Hair follicle dermal papilla cell (primary cell): ENCODE results near the gene RHBDD3. TPM values are rescaled to one million over a fixed set of nuclear protein-coding genes. Genes with fewer than 3 reads are reported as not detected.

Source experiments
- total RNA-seq: library from RNA; depleted of rRNA; stranded (reverse); fragments of >200 nt; gene quantifications from 2 replicates; pipeline ENCODE4 v1.2.3, GENCODE V29; 2012

The RHBDD3 gene
- 29.0 and 30.2 TPM in 2 replicates for total RNA-seq

DNA sequence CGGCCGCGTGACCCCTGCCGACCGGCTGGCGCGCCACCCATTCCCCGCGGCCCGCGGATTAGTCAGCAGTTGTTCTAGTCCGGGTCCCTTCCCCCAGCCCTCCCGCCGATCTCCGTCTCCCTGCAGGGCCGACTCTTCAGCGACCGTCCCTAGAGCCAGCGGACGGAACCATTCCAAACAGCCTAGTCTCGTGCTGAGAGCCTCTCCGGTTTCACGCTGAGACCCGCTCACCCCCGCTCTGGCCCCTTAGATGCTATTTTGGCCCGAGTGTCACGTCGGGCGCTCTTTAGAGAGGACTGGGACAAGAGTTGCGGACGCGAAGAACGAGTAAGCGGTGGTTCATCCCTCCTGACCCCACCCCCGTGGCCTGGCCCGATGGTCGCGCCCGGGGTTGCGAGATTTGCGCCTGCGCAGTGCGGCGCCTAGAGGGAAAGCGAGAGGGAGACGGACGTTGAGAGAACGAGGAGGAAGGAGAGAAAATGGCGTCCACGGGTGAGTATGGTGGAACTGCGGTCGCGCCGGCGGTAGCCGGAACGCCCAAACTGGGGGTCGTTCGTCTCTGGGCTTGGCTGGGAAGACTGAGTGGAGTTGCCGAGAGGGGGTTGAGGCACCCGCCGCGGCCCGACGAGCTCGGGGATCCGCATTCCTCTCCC, at the start of gene RHBDD3, which contains the start of gene EWSR1:
Gene RHBDD3 (minus strand): TSS at position 124 of the 653 bp plus-strand sequence. CDS start 2,355 bp downstream, outside the sequence.
Gene EWSR1 (plus strand): TSS at position 411 of the 653 bp plus-strand sequence. CDS start 69 bp downstream, at position 480.

DNA sequence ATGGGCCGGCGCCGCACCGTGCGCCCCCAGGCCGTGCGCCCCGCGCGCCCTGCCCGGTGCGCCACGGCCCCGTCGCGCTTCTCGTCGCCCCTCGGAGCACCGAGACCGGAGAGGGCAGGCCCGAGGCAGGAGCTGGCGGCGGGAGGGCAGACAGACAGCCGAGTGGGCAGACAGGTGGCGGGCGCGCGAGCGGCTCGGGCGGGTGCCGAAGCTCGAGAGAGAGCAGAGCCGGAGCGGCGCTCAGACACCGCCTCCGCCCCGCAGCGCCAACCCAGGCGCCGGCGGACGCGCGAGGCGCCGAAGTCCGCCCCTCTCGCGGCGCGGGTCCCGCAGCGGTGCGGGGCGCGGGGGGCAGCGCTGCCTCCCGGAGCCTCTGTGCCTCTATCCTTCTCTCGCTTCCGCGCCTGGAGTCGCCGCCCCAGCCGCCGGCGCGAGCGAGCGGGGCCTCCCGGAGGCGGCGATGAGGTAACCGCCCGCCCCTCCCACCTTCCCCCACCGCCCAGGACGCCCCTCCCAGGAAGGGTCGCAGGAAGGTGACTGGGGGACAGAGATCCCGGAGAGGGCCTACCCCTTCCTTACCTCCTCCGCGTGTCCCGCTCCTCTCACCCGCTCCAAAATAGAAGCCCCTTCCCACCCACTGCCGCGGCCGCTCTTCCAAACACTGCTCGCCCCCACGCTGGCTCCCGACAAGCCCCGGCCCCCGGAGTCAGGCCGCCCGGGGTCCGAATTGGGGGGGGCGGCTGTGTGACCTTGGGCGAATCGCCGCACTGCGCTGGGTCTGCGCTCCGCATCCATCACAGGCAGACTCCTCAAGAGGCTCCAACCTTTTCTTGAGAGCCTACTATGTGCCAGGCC, 47.7 kb upstream of the RHBDD3 start, which contains the start of gene RASL10A:
Gene RASL10A (minus strand): TSS at position 412 of the 855 bp plus-strand sequence. CDS start 451 bp downstream, outside the sequence.

DNA sequence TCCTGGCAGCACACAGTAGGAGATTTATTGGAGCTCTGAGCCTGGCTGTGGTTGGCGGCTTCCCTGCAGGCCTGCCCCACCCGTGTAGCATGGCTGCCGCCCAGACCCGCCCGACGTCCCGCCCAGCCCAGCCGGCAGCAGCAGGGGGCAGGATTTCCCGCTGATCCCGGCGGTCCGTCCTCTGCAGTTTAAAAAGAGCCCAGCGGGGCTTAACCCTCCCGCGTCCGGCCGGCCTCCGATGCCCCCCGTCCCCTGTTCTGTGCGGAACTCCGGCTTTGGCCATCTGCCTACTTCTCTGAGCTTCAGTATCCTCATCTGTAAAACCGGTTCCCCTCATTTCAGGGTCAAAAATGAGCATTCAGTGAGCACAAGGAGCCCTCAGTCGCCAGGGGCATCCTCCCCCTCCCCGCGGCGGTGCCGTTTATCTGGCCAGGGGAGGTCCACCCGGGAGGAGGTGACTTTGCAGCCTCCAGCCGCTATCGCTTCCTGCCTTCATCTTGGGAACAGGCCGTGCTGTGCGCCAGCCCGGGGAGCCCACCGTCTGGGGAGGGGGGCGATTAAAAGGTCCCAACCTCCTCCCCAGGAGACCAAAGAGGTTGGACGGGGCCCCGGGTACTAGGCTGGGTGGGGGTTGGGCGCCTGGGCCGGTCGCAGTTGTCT, 38.5 kb upstream of the RHBDD3 start, which contains the start of gene GAS2L1:
Gene GAS2L1 (plus strand): TSS at position 476 of the 660 bp plus-strand sequence. CDS start 1,456 bp downstream, outside the sequence.

Other genes starting within 250 kb of the RHBDD3 start
- not detected in 2 replicates for gene C22orf31, start 206.2 kb downstream of the RHBDD3 start, total RNA-seq
- 35.0 and 39.3 TPM in 2 replicates for gene KREMEN1, start 194.9 kb downstream of the RHBDD3 start, total RNA-seq
- gene EMID1, start 62.1 kb downstream of the RHBDD3 start, total RNA-seq = 4.0 and 6.8 TPM in 2 replicates
- 211 and 220 TPM in 2 replicates for gene EWSR1, start 287 bp upstream of the RHBDD3 start, total RNA-seq
- 25.8 and 33.5 TPM in 2 replicates for gene GAS2L1, start 38.7 kb upstream of the RHBDD3 start, total RNA-seq
- not detected in 2 replicates for gene RASL10A, start 47.7 kb upstream of the RHBDD3 start, total RNA-seq
- 66.7 and 72.3 TPM in 2 replicates for gene AP1B1, start 120.6 kb upstream of the RHBDD3 start, total RNA-seq
- not detected in 2 replicates for gene RFPL1, start 170.6 kb upstream of the RHBDD3 start, total RNA-seq
- gene NEFH, start 212.2 kb upstream of the RHBDD3 start, total RNA-seq = 0.12 and 0.16 TPM in 2 replicates